H1 (cell line): Measurements from ENCODE around the gene RAP1GDS1. TPM values are rescaled to one million over a fixed set of nuclear protein-coding genes. Genes with fewer than 3 reads are reported as not detected.

Source experiments
- CTCF ChIA-PET: fragments of 300-600 bp; sonication (Branson Sonifier 250); formaldehyde crosslinking; loops from one replicate; lab custom pipeline; 2021; ENCODE audit not compliant: partially characterized antibody; lab: Charles Lee
- POLR2A ChIA-PET: fragments of 300-600 bp; sonication (Branson Sonifier 250); formaldehyde crosslinking; loops from one replicate; lab custom pipeline; 2021; ENCODE audit warnings: inconsistent platforms; ENCODE audit not compliant: partially characterized antibody; lab: Charles Lee
- DNase-seq, 2 experiments: peaks; one replicate each; pipeline versions ENCODE4 v3.0.0 to v3.0.0-alpha.2; 2010 to 2022; ENCODE audit warnings: low spot score in 2 of 2, low read depth in 1 of 2, mixed read lengths in 1 of 2
- FAIRE-seq: peaks from 2 replicates; lab custom pipeline; 2011; peaks lifted over from hg19 to GRCh38; lab: Jason Lieb, UNC
- H2AFZ ChIP-seq: 2 replicates; pipeline ENCODE4 v1.8.1; 2012; ENCODE audit warnings: low read length, inconsistent platforms
- H2AK5ac ChIP-seq: 2 replicates; pipeline ENCODE4 v1.6.1; 2013; ENCODE audit warnings: low read depth, low read length
- H2BK120ac ChIP-seq: replicated peaks from 2 replicates; pipeline ENCODE3; 2013; ENCODE audit warnings: low read depth, low read length, inconsistent platforms
- H2BK12ac ChIP-seq: 2 replicates; pipeline ENCODE4 v1.6.1; 2013; ENCODE audit warnings: low read depth, low read length
- H2BK15ac ChIP-seq: 2 replicates; pipeline ENCODE4 v1.6.1; 2013; ENCODE audit warnings: low read length
- H2BK20ac ChIP-seq: 2 replicates; pipeline ENCODE4 v1.6.1; 2013; ENCODE audit warnings: low read length
- H2BK5ac ChIP-seq: 2 replicates; pipeline ENCODE4 v1.6.1; 2013; ENCODE audit warnings: low read depth, low read length
- H3K14ac ChIP-seq: 2 replicates; pipeline ENCODE4 v1.6.1; 2013; ENCODE audit warnings: inconsistent platforms; ENCODE audit not compliant: insufficient read length
- H3K18ac ChIP-seq: 2 replicates; pipeline ENCODE4 v1.6.1; 2013; ENCODE audit warnings: low read length; ENCODE audit errors: extremely low read depth
- H3K23ac ChIP-seq: 2 replicates; pipeline ENCODE4 v1.6.1; 2013; ENCODE audit warnings: inconsistent platforms; ENCODE audit not compliant: insufficient read length
- H3K23me2 ChIP-seq: 2 replicates; pipeline ENCODE4 v1.6.1; 2013; ENCODE audit warnings: low read depth, low read length
- H3K27ac ChIP-seq: 2 replicates; pipeline ENCODE4 v1.6.1; 2011; ENCODE audit warnings: low read depth, low read length, inconsistent platforms
- H3K27me3 ChIP-seq, 4 experiments: replicated peaks in 1 of 4; 1 replicate in 1 of 4; 2 replicates in 3 of 4; pipeline versions ENCODE4 v1.6.1 to v1.8.1; 2011 to 2013; ENCODE audit warnings: low read length in 3 of 4, mild to moderate bottlenecking in 3 of 4, inconsistent platforms in 2 of 4, mixed read lengths in 2 of 4, moderate library complexity in 1 of 4; ENCODE audit not compliant: control insufficient read depth in 3 of 4, insufficient read depth in 3 of 4; ENCODE audit errors: extremely low read depth in 1 of 4
- H3K36me3 ChIP-seq, 4 experiments: 2 replicates each; pipeline versions ENCODE4 v1.6.1 to v1.8.1; 2011 to 2013; ENCODE audit warnings: mild to moderate bottlenecking in 4 of 4, low read length in 3 of 4, moderate library complexity in 2 of 4, control low read depth in 1 of 4, inconsistent platforms in 1 of 4; ENCODE audit not compliant: insufficient read depth in 4 of 4, control insufficient read depth in 2 of 4
- H3K4ac ChIP-seq: replicated peaks from 2 replicates; pipeline ENCODE3; 2013; ENCODE audit warnings: low read length, low read depth, mixed read lengths, inconsistent platforms; ENCODE audit not compliant: insufficient read length
- H3K4me1 ChIP-seq, 4 experiments: replicated peaks in 1 of 4; 1 replicate in 1 of 4; 2 replicates in 3 of 4; pipeline versions ENCODE4 v1.6.1 to v1.8.1; 2011 to 2013; ENCODE audit warnings: low read length in 3 of 4, inconsistent platforms in 2 of 4, mixed read lengths in 1 of 4; ENCODE audit not compliant: insufficient read depth in 4 of 4, control insufficient read depth in 3 of 4
- H3K4me2 ChIP-seq, 2 experiments: 2 replicates each; pipeline versions ENCODE4 v1.6.1 to v1.8.1; 2011 to 2013; ENCODE audit warnings: low read depth in 2 of 2, low read length in 2 of 2, control low read depth in 1 of 2, inconsistent platforms in 1 of 2, mild to moderate bottlenecking in 1 of 2; ENCODE audit not compliant: insufficient read depth in 1 of 2
- H3K4me3 ChIP-seq, 4 experiments: fragments of 200-600, 300-600 bp in 1 of 4; sonication (generic), shearing (Covaris generic), sonication (Bioruptor Twin) in 1 of 4; 2 replicates each; pipeline versions ENCODE4 v1.5.1 to v1.8.1; 2011 to 2016; ENCODE audit warnings: low read length in 4 of 4, low read depth in 3 of 4, control low read depth in 2 of 4, inconsistent platforms in 2 of 4, mild to moderate bottlenecking in 2 of 4, mixed read lengths in 1 of 4, moderate library complexity in 1 of 4; ENCODE audit not compliant: insufficient read depth in 2 of 4; ENCODE audit errors: extremely low read depth in 1 of 4
- H3K56ac ChIP-seq: replicated peaks from 2 replicates; pipeline ENCODE3; 2013; ENCODE audit warnings: low read depth, mild to moderate bottlenecking, mixed read lengths, low read length, inconsistent platforms; ENCODE audit not compliant: insufficient read length
- H3K79me1 ChIP-seq: 2 replicates; pipeline ENCODE4 v1.6.1; 2013; ENCODE audit warnings: low read depth, low read length, control low read depth
- H3K79me2 ChIP-seq, 2 experiments: 2 replicates each; pipeline versions ENCODE4 v1.6.1 to v1.8.1; 2012 to 2013; ENCODE audit warnings: low read length in 2 of 2, mild to moderate bottlenecking in 2 of 2, inconsistent platforms in 1 of 2; ENCODE audit not compliant: insufficient read depth in 2 of 2, control insufficient read depth in 1 of 2
- H3K9ac ChIP-seq, 4 experiments: replicated peaks in 1 of 4; 1 replicate in 1 of 4; 2 replicates in 3 of 4; pipeline versions ENCODE4 v1.6.1 to v1.8.1; 2011 to 2013; ENCODE audit warnings: low read depth in 3 of 4, low read length in 3 of 4, control low read depth in 2 of 4, mild to moderate bottlenecking in 2 of 4, moderate library complexity in 2 of 4, inconsistent platforms in 1 of 4; ENCODE audit errors: extremely low read depth in 1 of 4
- H3K9me3 ChIP-seq, 2 experiments: 2 replicates each; pipeline versions ENCODE4 v1.6.1 to v1.8.1; 2012 to 2013; ENCODE audit warnings: mild to moderate bottlenecking in 2 of 2, moderate library complexity in 2 of 2, control low read depth in 1 of 2, inconsistent platforms in 1 of 2, low read depth in 1 of 2, low read length in 1 of 2, mixed read lengths in 1 of 2; ENCODE audit not compliant: insufficient read depth in 2 of 2
- H4K20me1 ChIP-seq, 2 experiments: replicated peaks in 1 of 2; 2 replicates each; pipeline versions ENCODE3 to v1.8.1; 2011 to 2013; ENCODE audit warnings: inconsistent platforms in 2 of 2, low read length in 2 of 2, mild to moderate bottlenecking in 1 of 2; ENCODE audit not compliant: insufficient read depth in 2 of 2, control insufficient read depth in 1 of 2
- H4K5ac ChIP-seq: 2 replicates; pipeline ENCODE4 v1.6.1; 2013; ENCODE audit warnings: low read length, low read depth, mixed read lengths, inconsistent platforms; ENCODE audit not compliant: insufficient read length
- H4K8ac ChIP-seq: 2 replicates; pipeline ENCODE4 v1.8.0; 2013; ENCODE audit warnings: mild to moderate bottlenecking, moderate library complexity, low read length, inconsistent platforms; ENCODE audit not compliant: insufficient read depth; ENCODE audit errors: extremely low read depth
- H4K91ac ChIP-seq: replicated peaks from 2 replicates; pipeline ENCODE3; 2013; ENCODE audit warnings: low read length, mixed read lengths, inconsistent platforms; ENCODE audit not compliant: insufficient read length
- EZH2 ChIP-seq: fragments of 200-600 bp; sonication (generic); IDR thresholded peaks from 2 replicates; pipeline ENCODE4 v1.7.1; 2012; ENCODE audit warnings: low read depth, mild to moderate bottlenecking, moderate library complexity, low read length, inconsistent platforms; ENCODE audit not compliant: severe bottlenecking
- FOSL1 ChIP-seq: IDR thresholded peaks from 2 replicates; pipeline ENCODE4 v1.6.1; 2011; ENCODE audit warnings: mild to moderate bottlenecking, low read depth, low read length, moderate library complexity; ENCODE audit not compliant: insufficient read depth
- RNF2 ChIP-seq: fragments of 200-900, 300-1000 bp; sonication (generic); IDR thresholded peaks from 2 replicates; pipeline ENCODE4 v1.7.1; 2016; ENCODE audit warnings: borderline replicate concordance, low read depth, mild to moderate bottlenecking, antibody characterized with exemption, low read length; ENCODE audit not compliant: poor library complexity, severe bottlenecking; ENCODE audit errors: missing control alignments
- SAP30 ChIP-seq: fragments of 300-600 bp; sonication (generic); IDR thresholded peaks from 2 replicates; pipeline ENCODE4 v1.7.1; 2012; ENCODE audit warnings: low read length, moderate library complexity, mild to moderate bottlenecking, inconsistent platforms; ENCODE audit not compliant: insufficient read depth, insufficient replicate concordance
- SP4 ChIP-seq: IDR thresholded peaks from 2 replicates; pipeline ENCODE4 v1.6.1; 2012; ENCODE audit warnings: low read length, inconsistent platforms
- TCF12 ChIP-seq: IDR thresholded peaks from 2 replicates; pipeline ENCODE4 v1.6.1; 2011; ENCODE audit warnings: low read depth, mild to moderate bottlenecking, low read length
- WGBS, 2 experiments: shearing (Covaris generic) in 1 of 2; methylation state at CpG; one replicate each; pipeline versions ENCODE4 v1.1.6 to v1.1.7; 2013 to 2015; ENCODE audit warnings: low lambda C conversion rate in 2 of 2, mixed read lengths in 2 of 2, inconsistent platforms in 1 of 2, low coverage in 1 of 2, missing lambda C conversion rate in 1 of 2; ENCODE audit not compliant: insufficient replicate concordance in 2 of 2, insufficient coverage in 1 of 2, insufficient read length in 1 of 2; ENCODE audit errors: extremely low coverage in 1 of 2, missing lambda C conversion rate in 1 of 2; 5-methylcytosine and 5-hydroxymethylcytosine counted together
- polyA plus RNA-seq, 7 experiments: library from polyadenylated mRNA; depleted of rRNA in 3 of 7; stranded (reverse) in 5 of 7; unstranded in 2 of 7; fragments of >200 nt in 5 of 7; fragments of 200-250 nt in 2 of 7; gene quantifications; 1 replicate in 5 of 7; 2 replicates in 1 of 7; 4 replicates in 1 of 7; pipeline versions ENCODE4 v1.2.1 to v1.2.3, GENCODE V29; 2011 to 2013; ENCODE audit warnings: missing spikeins in 2 of 7, mixed read lengths in 2 of 7
- total RNA-seq: library from RNA; stranded (reverse); fragmentation: NEBNext Ultra II Directional; extraction: Animal tissue kit (Norgen Biotek cat#: 25700); gene quantifications from 2 replicates; pipeline ENCODE4 v1.2.1, GENCODE V29; 2021
- TF ChIP-seq, protein P1 (sequence below): IDR thresholded peaks from 2 replicates; pipeline ENCODE4 v1.6.1; 2011; ENCODE audit warnings: low read length, improper control_type of control experiment

The RAP1GDS1 gene
- total and polyA plus RNA-seq, 2 of the 8 experiments (the other 6 are each of a cell fraction or from before 2014, with no cell fraction given): 12.8 to 31.9 TPM

DNA sequence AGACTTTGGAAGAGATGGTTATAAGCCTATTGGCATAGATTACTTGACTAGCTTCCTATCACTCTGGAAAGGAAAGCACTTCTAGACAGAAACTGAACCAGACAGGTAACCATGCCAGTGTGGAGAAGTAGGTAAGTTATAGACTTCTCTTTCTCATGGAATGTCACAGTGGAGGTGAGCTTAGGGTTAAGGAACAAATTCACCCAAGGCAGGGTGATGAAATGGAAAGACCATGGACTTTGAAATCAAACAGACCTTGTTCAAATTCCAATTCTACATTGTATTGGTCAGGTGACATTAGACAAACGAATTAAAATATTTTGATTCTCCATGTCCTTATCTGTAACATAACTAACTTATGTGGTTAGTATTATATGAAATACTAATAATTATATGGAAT, 7.7 kb upstream of the RAP1GDS1 start:
- no peak overlapping the region for H2BK120ac ChIP-seq
- H2BK15ac ChIP-seq: no peak overlapping the region
- H3K4me3 ChIP-seq: no peak overlapping the region
- no peak overlapping the region for H4K8ac ChIP-seq
- no peaks in the 10 kb centered on the region for H3K23me2 ChIP-seq
- POLR2A ChIA-PET: no interaction called here
- H2AFZ ChIP-seq: no peak overlapping the region
- H3K4me2 ChIP-seq: no peak overlapping the region
- H3K56ac ChIP-seq: no peak overlapping the region
- no peaks in the 10 kb centered on the region for H4K20me1 ChIP-seq
- H2AK5ac ChIP-seq: no peak overlapping the region
- no peak overlapping the region for H3K18ac ChIP-seq
- H3K4ac ChIP-seq: no peak overlapping the region
- no peaks in the 10 kb centered on the region for H3K27me3 ChIP-seq
- H2BK20ac ChIP-seq: no peak overlapping the region
- no peak overlapping the region for H2BK5ac ChIP-seq
- H4K91ac ChIP-seq: no peak overlapping the region
- H4K5ac ChIP-seq: no peak overlapping the region
- no peaks in the 10 kb centered on the region for H3K79me2 ChIP-seq
- DNase-seq (no peak), FAIRE-seq (no peak)
- 97% methylated on average over 1 of the region's 1 CpG; no CpG with 5 or more reads in 1 of the 2 experiments for WGBS, 2 experiments
- H3K9me3 ChIP-seq: peaks cover 0 to 4% of the 10 kb centered on the region in 2 experiments; a peak in 1 of 4 replicates
- no peaks in the 10 kb centered on the region for H3K36me3 ChIP-seq
- no peaks in the 10 kb centered on the region for H3K79me1 ChIP-seq
- no peak overlapping the region for H3K27ac ChIP-seq
- no peaks in the 10 kb centered on the region for H3K4me1 ChIP-seq
- CTCF ChIA-PET: no interaction called here
- TF ChIP-seq TCF12 (no peak), FOSL1 (no peak), SP4 (no peak), SAP30 (no peak), EZH2 (no peak), RNF2 (no peak)
- TF ChIP-seq, protein P1, sequence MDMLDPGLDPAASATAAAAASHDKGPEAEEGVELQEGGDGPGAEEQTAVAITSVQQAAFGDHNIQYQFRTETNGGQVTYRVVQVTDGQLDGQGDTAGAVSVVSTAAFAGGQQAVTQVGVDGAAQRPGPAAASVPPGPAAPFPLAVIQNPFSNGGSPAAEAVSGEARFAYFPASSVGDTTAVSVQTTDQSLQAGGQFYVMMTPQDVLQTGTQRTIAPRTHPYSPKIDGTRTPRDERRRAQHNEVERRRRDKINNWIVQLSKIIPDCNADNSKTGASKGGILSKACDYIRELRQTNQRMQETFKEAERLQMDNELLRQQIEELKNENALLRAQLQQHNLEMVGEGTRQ: no peak
- no peak overlapping the region for H3K14ac ChIP-seq
- H3K9ac ChIP-seq: no peak overlapping the region
- H3K23ac ChIP-seq: no peak overlapping the region
- no peak overlapping the region for H2BK12ac ChIP-seq
